GM18517 (cell line): ENCODE measurements around the gene SPTBN2.

Source experiments
- ATAC-seq: cut with Tn5 transposase; IDR thresholded peaks from one replicate; pipeline ENCODE4 v1.9.1; 2021; ENCODE audit warnings: mild to moderate bottlenecking, moderate library complexity; ENCODE audit not compliant: unreplicated experiment

SPTBN2 gene

DNA sequence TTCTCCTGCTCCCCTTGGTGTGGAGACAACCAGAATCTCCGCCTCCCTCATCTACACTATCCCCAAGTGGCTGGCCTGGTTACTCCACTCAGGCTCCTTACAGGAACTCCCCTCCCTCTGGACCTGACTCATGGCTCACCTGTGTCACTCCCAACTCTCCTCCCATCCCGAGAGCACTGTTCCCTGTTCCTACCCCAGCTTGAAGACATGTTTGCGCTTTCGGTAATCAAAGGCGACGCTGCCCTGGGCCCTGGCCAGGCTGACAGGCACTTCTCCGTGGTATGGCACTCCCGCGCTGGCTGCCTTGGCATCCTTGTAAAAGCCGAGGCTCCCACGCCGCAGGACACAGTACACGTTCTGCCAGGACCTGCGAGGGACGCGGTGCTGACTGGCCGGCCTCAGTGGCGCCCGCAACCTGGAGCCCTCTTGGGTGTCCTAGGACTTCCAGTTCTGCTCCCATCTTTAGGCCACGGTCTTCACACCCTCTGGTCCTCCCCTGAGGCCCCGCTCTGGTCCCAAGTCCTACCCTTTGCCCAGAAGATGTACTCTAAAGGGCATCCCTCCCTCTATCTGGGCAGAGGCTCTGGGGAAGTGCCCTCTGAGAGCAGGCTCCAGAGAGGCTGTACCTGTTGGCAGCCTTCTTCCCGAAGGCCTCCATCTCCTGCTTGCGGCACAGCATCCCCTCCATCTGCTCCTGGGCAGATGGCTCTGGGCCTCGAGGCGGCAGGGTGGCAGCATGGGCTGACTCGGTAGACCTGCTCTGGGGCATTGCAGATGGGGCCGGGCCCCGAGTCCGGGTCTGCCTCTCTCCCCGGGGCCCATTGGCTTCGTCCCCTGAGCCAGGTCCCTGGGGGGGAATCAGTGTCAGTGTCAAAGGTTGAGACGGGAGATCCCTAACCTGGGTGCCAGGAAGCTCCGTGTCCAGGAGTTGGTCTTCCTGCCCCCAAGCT is 41.9 kb downstream of the SPTBN2 start:
- ATAC-seq: no peak

DNA sequence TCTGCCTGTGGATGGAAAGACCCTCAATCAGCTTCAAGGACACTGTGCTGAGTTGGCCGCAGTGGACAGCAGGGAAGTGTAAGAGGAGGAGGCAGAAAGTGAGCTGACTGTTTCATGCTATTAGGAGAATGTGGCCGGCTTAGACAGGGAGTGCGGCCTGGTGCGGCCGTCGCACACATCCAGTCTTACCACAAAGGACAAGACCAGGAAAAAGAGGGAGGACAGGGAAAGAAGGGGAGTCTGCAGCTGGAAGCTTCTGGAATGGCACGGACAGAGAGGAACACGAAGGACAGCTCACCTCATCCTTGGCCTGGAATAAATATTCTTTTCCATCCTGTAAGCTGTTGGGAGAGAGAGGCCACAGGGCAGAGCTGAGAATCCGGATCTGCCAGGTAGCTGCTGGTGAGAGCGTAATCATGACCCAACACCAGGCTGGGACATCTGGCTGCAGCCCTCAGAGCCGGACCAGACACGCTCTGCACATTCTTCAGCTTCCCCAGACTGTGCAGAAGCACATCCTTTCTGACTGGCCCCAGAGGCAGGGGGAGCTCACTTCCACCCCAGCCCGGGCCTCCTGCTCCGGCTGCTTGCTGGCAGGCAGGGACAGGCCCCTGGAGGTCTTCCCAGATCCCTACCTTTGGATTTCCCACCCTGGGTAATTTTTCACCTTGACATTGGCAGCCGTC is 42.8 kb downstream of the SPTBN2 start:
- no peak for ATAC-seq

DNA sequence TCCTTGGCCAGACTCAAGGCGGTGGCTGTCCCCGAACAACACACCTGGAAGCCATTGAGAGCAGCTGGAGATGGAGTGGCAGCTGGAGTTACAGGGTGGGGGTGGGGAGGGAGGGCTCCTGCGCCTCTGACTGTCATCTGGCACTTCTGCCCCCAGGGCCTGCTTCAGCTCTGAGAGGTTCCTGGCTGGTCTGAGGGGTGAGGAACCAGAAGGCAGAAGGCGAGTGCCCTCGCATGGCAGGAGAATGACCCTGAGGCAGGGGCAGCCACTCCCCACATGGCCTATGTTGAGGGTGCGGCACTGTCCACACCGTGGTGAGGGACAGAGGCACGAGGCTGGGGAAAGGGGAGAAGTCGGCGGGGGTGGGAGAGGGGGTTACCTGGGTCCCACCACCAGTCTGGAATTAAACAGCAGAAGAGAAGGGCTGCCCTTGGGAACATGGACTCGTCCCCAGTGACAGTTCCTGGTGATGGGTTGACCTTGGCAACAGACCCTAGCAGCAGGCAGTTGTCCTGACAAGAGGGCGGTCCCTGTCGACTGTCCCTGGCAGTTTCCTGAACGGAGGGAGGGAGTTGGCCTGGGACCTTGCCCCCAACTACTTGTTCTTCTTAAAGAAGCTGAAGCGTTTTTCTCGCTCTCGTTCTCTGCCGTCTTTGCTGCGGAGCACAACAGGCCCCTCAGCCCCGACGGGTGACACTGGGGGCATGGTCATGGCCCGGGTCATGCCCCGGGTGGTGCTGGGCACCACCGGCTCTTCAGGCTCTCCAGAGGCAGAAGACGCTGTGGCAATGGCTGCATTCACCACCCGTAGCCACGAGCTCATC is 43.5 kb downstream of the SPTBN2 start:
- no peak for ATAC-seq

DNA sequence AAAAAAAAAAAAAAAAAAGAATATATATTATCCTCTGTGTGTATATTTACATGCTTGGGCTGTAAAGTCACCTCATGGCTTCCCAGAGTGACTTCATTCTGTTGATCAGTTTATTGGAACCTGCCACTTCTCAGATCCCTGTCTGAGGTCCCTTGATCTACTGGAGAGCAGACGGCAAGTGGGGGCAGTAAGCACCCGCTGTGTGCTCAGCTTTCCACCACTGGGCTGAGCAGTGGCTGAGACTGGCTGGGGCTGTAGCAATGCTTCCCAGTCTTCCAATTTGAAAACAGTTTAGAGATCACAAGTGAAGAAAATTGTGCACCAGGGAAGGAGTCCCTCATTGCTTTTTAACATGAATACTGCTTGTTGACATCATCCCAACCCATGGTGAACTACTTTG is 44.4 kb downstream of the SPTBN2 start:
- ATAC-seq: no peak

DNA sequence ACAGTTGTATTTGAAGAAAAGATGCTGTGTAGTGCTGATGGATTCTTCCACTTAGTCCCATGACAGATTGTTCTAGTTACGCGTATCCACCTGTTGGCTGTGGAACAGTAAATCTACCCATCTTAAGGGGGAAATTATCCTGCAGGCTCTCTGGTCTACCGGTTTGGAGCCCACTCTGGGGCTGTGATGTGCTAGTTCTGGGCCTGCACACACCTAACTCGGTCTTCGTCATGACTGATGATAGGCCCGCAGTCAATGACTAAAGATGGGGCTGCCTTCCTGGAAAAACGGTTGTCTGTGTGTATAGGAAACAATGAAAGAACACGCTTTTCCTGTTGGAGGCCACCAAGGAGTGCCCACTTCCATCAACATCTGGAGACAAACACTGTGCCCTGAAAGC is 45.1 kb downstream of the SPTBN2 start:
- ATAC-seq: no peak

DNA sequence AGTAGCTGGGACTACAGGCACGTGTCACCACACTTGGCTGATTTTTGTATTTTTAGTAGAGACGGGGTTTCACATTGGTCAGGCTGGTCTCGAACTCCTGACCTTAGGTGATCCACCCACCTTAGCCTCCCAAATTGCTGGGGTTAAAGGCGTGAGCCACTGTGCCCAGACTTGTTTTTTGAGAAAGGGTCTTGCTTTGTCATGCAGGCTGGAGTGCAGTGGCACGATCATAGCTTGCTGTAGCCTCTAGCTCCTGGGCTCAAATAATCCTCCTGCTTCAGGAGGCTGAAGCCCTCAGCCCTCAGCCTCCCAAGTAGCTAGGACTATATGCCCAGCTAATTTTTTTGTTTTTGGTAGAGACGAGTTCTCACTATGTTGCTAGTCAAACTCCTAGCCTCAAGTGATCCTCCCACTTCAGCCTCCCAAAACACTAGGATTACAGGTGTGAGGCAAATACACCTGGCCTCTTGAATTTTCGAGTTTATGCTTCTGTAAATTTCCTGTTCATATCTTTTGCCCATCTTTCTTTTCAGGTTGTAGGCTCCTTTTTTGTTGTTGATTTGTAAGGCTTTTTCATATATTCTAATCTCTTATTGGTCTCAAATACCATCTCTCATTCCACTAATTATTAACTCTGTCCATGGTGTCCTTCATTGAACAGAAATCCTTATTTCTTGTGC is 47.9 kb downstream of the SPTBN2 start:
- no peak for ATAC-seq

DNA sequence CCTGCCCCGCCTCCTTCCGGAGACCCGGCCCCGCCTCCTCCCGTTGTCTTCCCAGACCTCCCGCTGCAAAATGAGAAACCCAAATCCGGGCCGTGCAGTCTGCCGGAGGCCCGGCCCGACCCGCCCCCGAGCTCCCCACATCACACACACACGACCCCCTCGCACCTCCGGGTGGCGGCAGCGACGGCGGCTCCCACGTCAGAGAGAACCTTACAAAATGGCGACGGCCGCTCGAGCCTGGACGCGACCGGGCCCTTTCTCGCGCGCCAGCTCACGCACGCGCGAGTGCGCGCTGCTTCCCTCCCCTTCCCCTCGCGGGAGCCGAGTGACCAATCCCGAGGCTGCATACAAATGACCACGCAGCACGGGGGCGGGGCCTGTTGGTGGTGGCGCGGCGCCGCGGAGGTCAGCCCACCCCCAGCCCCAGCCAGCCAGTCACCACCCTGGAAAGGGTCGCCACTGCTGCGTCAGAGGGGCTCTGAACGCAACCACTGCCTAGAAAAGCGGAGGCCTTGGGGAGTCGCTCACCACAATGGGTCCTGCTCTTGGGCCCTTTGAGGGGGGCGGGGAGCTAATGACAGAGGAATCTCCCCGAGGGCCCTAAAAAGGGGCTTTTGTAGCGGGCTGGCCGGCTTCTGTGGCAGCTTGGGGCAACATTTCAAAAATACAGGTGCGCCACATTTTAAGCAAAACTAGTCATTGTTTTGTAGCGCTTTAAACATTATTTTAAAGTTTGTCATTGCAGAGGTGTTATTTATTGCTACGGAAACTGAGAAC is 51.2 kb downstream of the SPTBN2 start, which contains the start of gene RBM4B:
TSS of gene RBM4B (minus strand) at position 289 of the 777 bp plus-strand sequence. CDS start 808 bp downstream, outside the sequence.
- ATAC-seq: peak; percentile 62

DNA sequence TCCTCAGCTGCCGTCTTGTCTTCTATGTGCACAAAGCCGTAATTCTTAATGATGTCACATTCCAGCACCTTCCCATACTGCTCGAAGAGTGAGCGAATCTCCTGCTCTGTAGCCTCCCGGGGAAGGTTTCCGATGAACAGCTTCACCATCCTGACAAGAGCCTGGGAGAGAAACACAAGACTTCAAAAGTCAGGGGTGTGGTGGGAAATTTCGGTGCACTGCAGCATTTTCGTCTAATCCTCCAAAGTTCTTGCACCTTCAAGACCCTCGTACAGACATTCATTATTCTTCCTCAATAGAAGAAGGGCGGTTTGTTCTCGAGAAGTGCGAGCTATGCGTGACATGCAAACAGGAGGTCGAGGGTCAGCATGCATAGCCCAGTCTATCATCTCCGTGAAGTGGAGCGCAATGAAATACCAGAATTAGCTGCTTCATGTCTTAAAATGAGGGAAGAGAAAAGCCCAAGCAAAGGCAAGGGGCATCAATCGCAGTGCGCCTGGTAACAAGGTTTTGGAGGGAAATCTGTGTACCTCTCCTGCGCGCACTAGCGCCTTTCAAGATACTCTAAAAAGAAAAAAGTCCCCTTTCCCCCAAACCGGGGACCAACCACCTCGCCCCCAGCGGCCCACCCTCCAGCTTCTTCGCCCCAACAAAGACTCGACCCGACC is 52.0 kb downstream of the SPTBN2 start:
- no peak for ATAC-seq

DNA sequence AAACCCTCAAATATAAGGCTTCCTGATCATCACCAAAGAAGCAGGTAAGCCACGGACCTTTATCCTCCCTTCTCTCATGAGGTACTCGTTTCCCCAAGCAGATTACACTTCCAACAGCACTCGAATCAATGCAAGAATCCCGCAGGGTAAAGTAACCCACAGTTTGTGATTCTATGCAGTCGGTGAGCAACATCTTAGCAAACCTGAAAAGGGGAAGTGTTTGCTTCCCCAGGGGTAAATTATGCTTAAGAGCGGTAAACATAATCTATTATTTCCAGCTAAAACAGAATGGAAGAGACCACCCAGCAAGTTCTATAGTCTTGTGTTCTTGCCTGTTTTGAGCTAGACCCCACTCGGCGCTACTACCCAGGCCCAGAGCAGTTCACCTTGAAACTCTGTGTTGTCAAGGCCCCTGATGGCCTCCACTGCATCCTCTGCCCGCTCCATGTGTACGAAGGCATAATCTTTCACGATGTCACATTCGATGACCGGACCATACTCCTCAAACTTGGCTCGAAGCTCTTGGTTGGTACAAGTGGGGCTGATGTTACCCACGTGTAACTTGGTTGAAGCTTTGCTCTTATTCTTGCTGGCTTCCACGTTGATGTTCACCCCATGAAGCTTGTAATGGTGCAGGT is 52.6 kb downstream of the SPTBN2 start:
- no peak for ATAC-seq

DNA sequence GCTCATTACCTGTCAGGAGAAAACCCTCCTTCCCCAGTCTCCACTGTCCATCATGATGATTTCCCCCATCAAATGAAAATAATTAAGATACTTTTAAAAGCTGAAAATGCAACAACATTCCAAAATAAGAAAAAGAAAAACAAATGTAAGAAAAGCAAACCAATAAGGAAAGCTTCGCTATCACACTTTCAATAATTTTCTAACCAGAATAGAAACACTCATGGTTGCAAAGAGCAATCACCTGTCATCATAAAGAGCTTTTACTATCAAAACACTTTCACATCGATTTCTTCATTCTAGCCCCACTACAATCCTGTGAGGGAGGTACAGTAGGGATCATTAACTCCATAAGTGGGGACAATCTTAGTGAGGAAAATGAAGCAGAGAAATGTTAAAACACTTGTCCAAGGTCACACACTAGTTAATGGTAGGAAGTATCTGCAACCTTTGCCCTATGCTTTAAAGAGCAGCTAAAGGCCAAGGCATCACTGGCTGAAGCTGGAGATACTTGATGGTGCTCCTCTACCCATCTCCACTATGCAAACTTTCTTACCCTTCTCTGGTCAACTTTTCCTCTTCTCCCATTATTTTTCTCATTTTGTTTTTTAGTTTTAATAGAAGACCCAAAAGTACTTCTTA is 53.9 kb downstream of the SPTBN2 start:
- no peak for ATAC-seq

DNA sequence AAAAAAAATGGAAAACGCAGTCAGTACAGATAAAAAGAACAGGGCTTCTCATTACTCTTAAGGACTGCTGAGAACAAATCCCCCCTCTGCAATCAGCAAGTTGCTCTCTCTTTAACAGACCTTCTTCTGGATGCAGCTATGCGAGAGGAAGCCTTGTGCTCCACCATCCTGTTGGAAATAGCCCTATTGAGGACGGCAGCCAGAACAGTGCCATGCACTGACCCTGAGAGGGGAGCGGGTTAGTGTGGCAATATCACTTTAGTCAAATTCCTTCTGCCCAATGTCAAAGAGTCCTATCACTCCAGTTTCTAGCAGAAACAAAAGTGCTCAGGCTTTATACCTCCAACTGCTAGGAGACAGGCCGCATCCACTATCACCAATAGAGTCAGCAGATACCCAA is 58.2 kb downstream of the SPTBN2 start:
- no peak for ATAC-seq

DNA sequence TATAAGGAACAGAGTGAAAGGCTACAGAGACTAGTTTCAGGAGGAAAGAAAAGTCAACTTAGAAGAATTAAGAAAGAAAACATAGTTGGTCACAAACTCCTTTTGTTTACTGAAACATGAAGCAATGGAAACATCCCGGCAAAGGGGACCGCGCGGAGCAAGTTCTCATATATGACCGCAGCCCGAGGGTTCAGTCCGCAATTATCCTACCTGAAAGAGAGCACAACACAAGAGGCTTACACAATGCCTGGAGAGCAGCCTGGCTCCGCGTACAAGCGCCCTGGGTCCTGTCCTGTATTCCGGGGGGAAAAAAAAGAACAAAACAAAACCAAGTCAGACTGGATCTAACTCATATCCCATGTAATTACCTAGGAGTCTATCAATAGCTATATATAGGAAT is 63.6 kb downstream of the SPTBN2 start:
- ATAC-seq: no peak

DNA sequence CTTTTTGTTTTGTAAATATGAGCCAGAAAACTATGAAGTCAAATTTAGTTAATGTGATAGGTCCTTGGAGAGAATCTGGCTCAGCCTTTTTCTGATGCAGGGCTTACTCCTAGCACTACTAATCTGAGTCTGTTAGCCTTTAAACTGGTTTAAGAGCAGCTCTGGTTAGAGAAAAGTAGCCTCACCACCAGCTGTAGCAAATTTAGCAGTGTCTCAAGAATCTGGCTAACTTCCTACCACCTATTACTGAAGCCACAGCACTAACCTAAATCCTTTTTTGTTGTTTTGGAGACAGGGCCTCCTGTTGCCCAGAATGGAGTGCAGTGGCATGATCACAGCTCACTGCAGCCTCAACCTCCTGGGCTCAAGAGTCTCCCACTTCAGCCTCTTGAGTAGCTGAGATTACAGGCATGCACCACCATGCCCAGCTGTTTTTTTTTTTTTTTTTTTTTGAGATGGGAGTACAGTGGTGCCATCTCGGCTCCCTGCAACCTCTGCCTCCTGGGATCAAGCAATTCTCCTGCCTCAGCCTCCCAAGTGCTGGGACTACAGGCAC is 65.2 kb downstream of the SPTBN2 start:
- no peak for ATAC-seq

DNA sequence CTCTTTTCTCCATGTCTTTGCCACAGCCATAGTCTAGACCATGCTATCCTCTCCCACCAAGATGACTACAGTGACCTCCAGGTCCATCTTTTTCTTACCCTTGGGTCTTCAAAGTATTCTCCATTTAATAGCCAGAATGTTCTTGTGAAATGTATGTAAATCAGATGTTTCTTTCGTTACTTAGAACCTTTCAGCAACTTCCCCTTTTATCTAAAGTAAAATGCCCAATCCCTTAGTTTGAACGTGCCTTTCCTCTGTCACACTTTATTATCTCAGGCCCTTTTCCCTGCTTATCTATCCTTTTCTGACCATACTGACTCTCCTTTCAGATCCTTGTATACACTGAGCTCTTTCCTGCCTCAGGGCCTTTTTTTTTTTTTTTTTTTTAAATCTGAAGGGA is 69.3 kb downstream of the SPTBN2 start:
- ATAC-seq: no peak

DNA sequence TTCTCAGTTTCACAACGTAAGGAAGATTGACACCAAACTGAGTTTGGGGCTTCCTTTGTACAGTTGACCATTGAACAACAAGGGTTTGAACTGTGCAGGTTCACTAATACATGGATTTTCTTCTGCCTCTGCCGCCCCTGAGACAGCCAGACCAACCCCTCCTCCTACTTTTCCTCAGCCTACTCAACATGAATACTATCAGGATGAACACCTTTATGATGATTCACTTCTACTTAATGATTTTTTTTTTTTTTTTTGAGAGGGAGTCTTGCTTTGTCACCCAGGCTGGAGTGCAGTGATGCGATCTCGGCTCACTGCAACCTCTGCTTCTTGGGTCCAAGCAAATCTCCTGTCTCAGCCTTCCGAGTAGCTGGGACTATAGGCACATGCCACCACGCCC is 75.9 kb downstream of the SPTBN2 start:
- ATAC-seq: no peak

DNA sequence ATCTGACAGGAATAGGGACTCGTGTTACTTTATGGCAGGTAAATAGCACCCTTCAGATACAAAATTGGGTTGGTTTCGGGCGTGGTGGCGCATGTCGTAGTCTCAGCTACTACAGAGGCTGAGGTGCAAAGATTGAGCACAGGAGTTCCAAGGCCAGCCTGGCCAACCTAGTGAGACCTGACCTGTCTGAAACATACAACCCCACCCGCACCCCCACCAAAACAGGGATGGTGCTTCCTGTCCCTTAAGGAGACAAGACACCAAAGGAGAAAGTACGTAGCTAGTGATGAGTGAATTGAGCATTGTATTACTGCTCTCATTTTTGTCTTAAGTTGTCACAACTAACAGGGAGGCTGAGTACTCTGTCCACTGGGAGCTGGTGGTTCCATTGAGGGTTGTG is 76.4 kb downstream of the SPTBN2 start:
- no peak for ATAC-seq

DNA sequence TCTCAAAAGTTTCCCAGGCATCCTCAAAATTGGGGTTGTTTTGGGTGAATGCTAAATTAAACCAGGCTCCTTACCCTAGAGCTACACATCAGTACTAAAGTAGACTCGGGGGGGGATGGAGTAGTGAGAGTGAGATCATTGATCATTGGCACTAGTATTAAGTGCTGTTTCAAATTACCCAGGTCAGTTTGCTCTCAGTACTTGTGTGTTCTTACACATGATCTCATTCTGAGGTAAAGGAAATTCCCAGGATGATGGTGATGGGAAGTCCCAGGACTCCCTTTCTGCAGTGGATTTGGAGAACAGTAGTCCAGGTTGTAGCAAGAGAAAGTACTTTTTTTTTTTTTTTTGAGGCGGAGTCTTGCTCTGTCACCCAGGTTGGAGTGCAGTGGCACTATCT is 78.0 kb downstream of the SPTBN2 start:
- no peak for ATAC-seq

DNA sequence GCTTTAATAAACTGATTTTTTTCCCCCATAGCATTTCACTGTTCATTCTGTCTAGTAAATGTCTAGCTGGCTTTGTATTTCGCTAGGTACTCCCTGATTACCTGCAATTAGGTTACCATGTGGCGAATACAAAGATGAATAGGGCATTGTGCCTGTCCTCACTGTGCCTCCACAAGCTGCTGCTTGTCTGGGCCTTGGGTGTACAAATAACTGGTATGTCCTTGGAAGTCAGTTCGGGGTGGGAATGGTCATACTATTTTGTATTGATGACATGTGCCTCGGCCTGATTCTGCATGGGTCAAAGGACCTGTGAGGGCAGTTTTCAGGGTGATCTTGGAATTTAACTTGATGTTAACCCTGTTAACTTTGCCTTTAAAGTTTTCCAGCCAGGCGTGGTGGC is 79.1 kb downstream of the SPTBN2 start:
- no peak for ATAC-seq
